GM19043 (cell line): ENCODE results near the gene GLB1L3.

Experiments used
- ATAC-seq: cut with Tn5 transposase; IDR thresholded peaks from one replicate; pipeline ENCODE4 v1.9.1; 2021; ENCODE audit warnings: low read depth; ENCODE audit not compliant: unreplicated experiment

The GLB1L3 gene

GRCh38 chr11:134275534-134276395, at the start of gene GLB1L3:
TSS of gene GLB1L3 (plus strand) at chr11:134276379. CDS start at chr11:134276741, 362 bp downstream.
- no peak for ATAC-seq

GRCh38 chr11:134226806-134227325, 49.3 kb upstream of the GLB1L3 start:
- no peak for ATAC-seq

GRCh38 chr11:134228625-134229024, 47.6 kb upstream of the GLB1L3 start:
- peak; percentile 46 for ATAC-seq

GRCh38 chr11:134229126-134229790, 46.9 kb upstream of the GLB1L3 start:
- ATAC-seq, result no peak

GRCh38 chr11:134230339-134230738, 45.8 kb upstream of the GLB1L3 start:
- ATAC-seq, result no peak

GRCh38 chr11:134231958-134232659, 44.1 kb upstream of the GLB1L3 start:
- no peak for ATAC-seq

GRCh38 chr11:134233729-134234179, 42.4 kb upstream of the GLB1L3 start:
- ATAC-seq, result no peak

- no peak for ATAC-seq
Observed at GRCh38 chr11:134235399-134235798, 40.8 kb upstream of the GLB1L3 start.

GRCh38 chr11:134236834-134237556, 39.2 kb upstream of the GLB1L3 start:
- ATAC-seq, result no peak

- no peak for ATAC-seq
Observed at GRCh38 chr11:134237557-134237922, 38.6 kb upstream of the GLB1L3 start.

- no peak for ATAC-seq
Observed at GRCh38 chr11:134238956-134239355, 37.2 kb upstream of the GLB1L3 start.

GRCh38 chr11:134240592-134240991, 35.6 kb upstream of the GLB1L3 start:
- ATAC-seq, result no peak

- no peak for ATAC-seq
Observed at GRCh38 chr11:134242376-134242775, 33.8 kb upstream of the GLB1L3 start.

GRCh38 chr11:134243913-134244312, 32.3 kb upstream of the GLB1L3 start:
- no peak for ATAC-seq

- ATAC-seq, result peak; percentile 92
Observed at GRCh38 chr11:134244593-134244992, 31.6 kb upstream of the GLB1L3 start.

GRCh38 chr11:134245434-134245833, 30.7 kb upstream of the GLB1L3 start:
- ATAC-seq, result no peak

- no peak for ATAC-seq
Observed at GRCh38 chr11:134246100-134246499, 30.1 kb upstream of the GLB1L3 start.

- no peak for ATAC-seq
Observed at GRCh38 chr11:134246678-134247077, 29.5 kb upstream of the GLB1L3 start.

- no peak for ATAC-seq
Observed at GRCh38 chr11:134248910-134249480, 27.2 kb upstream of the GLB1L3 start.

- no peak for ATAC-seq
Observed at GRCh38 chr11:134250246-134250645, 25.9 kb upstream of the GLB1L3 start.
